HCT116 (cell line): ENCODE measurements around the gene HSD17B3. TPM values are rescaled to one million over a fixed set of nuclear protein-coding genes. Genes with fewer than 3 reads are reported as not detected.

Experiments used
- ATAC-seq: fragments of 200-7000 bp; cut with Tn5 transposase; 2 replicates; pipeline ENCODE4 v1.9.1; 2020; ENCODE audit warnings: mild to moderate bottlenecking, moderate library complexity
- BruUV-seq: library from RNA; stranded (reverse); fragments of 400-500 nt; replicated peaks from 2 replicates; lab custom pipeline; 2021; lab: Mats Ljungman, UMichigan
- CTCF ChIA-PET: fragments of 300-600 bp; sonication (Branson Sonifier 250); formaldehyde crosslinking; loops from one replicate; lab custom pipeline; 2021; ENCODE audit warnings: antibody characterized with exemption; lab: Charles Lee
- POLR2A ChIA-PET: fragments of 300-600, 350-600 bp; sonication (Branson Sonifier 250); formaldehyde crosslinking; loops from one replicate; lab custom pipeline; 2021; ENCODE audit warnings: antibody characterized with exemption; lab: Charles Lee
- RAD21 ChIA-PET, 2 experiments: fragments of 300-600 bp; sonication (Branson Sonifier 250); formaldehyde crosslinking; loops; one replicate each; lab custom pipeline; 2023; ENCODE audit warnings: low total read pairs in 2 of 2; ENCODE audit not compliant: uncharacterized antibody in 2 of 2, unreplicated experiment in 2 of 2, low non-redundant PET in 1 of 2; lab: Charles Lee
- DNase-seq: peaks from one replicate; pipeline ENCODE4 v3.0.0-alpha.2; 2010; ENCODE audit warnings: low read depth, low spot score
- H2AFZ ChIP-seq: fragments of 200-600 bp; shearing (Covaris generic), sonication (generic); 2 replicates; pipeline ENCODE4 v1.6.1; 2017; ENCODE audit warnings: low read depth, mixed run types, mixed read lengths, antibody characterized with exemption, low read length; ENCODE audit not compliant: poor library complexity, severe bottlenecking
- H3K27ac ChIP-seq: 2 replicates; pipeline ENCODE4 v1.5.1; 2012; ENCODE audit warnings: low read depth, low read length
- H3K27me3 ChIP-seq: fragments of 200-600 bp; sonication (generic); 2 replicates; pipeline ENCODE4 v1.6.1; 2016; ENCODE audit warnings: mixed run types, low read length, mixed read lengths; ENCODE audit not compliant: insufficient read depth
- H3K36me3 ChIP-seq, 2 experiments: fragments of 200-500 bp in 1 of 2; fragments of 200-600 bp in 1 of 2; sonication (Bioruptor generic) in 1 of 2; sonication (generic) in 1 of 2; 2 replicates each; pipeline versions ENCODE4 v1.5.1 to v1.6.1; 2014 to 2016; ENCODE audit warnings: low read length in 2 of 2, inconsistent platforms in 1 of 2, mixed read lengths in 1 of 2, mixed run types in 1 of 2; ENCODE audit not compliant: insufficient read depth in 2 of 2, control insufficient read depth in 1 of 2
- H3K4me1 ChIP-seq, 2 experiments: fragments of 200-600 bp in 1 of 2; sonication (generic) in 1 of 2; 2 replicates each; pipeline versions ENCODE4 v1.5.1 to v1.6.1; 2012 to 2017; ENCODE audit warnings: low read length in 2 of 2, inconsistent platforms in 1 of 2, mild to moderate bottlenecking in 1 of 2, mixed read lengths in 1 of 2, mixed run types in 1 of 2, moderate library complexity in 1 of 2; ENCODE audit not compliant: insufficient read depth in 2 of 2, control insufficient read depth in 1 of 2
- H3K4me2 ChIP-seq: fragments of 200-600 bp; sonication (generic); 2 replicates; pipeline ENCODE4 v1.6.1; 2017; ENCODE audit warnings: mixed run types, low read length, mixed read lengths
- H3K4me3 ChIP-seq, 2 experiments: fragments of 200-600 bp in 1 of 2; sonication (generic) in 1 of 2; replicated peaks in 1 of 2; 2 replicates each; pipeline ENCODE4 v1.5.1; 2011 to 2016; ENCODE audit warnings: low read length in 2 of 2, control low read depth in 1 of 2, low read depth in 1 of 2, mild to moderate bottlenecking in 1 of 2, mixed read lengths in 1 of 2, mixed run types in 1 of 2
- H3K79me2 ChIP-seq: fragments of 200-600 bp; sonication (generic); 2 replicates; pipeline ENCODE4 v1.6.1; 2017; ENCODE audit warnings: mild to moderate bottlenecking, mixed run types, low read length, moderate library complexity, mixed read lengths; ENCODE audit not compliant: insufficient read depth
- H3K9ac ChIP-seq: fragments of 200-600 bp; sonication (generic); 2 replicates; pipeline ENCODE4 v1.6.1; 2016; ENCODE audit warnings: low read length, mixed read lengths
- H3K9me2 ChIP-seq: fragments of 200-600 bp; sonication (generic), shearing (Covaris generic); 2 replicates; pipeline ENCODE4 v1.6.1; 2017; ENCODE audit warnings: mixed run types, mild to moderate bottlenecking, moderate library complexity; ENCODE audit not compliant: insufficient read depth
- H3K9me3 ChIP-seq, 2 experiments: fragments of 200-500 bp in 1 of 2; fragments of 200-600 bp in 1 of 2; sonication (Bioruptor generic) in 1 of 2; sonication (generic) in 1 of 2; 2 replicates each; pipeline ENCODE4 v1.6.1; 2014 to 2017; ENCODE audit warnings: low read length in 2 of 2, mixed read lengths in 2 of 2, inconsistent platforms in 1 of 2, low read depth in 1 of 2, mild to moderate bottlenecking in 1 of 2, mixed run types in 1 of 2, moderate library complexity in 1 of 2; ENCODE audit not compliant: control insufficient read depth in 1 of 2, insufficient read depth in 1 of 2
- H4K20me1 ChIP-seq: fragments of 200-600 bp; sonication (generic), shearing (Covaris generic); 2 replicates; pipeline ENCODE4 v1.6.1; 2017; ENCODE audit warnings: mixed run types, mild to moderate bottlenecking, moderate library complexity; ENCODE audit not compliant: insufficient read depth
- CBX3 ChIP-seq: IDR thresholded peaks from 2 replicates; pipeline ENCODE4 v1.6.1; 2012; ENCODE audit warnings: low read depth
- CEBPB ChIP-seq: IDR thresholded peaks from 2 replicates; pipeline ENCODE4 v1.6.1; 2012; ENCODE audit warnings: low read depth
- CTCF ChIP-seq, 3 experiments: fragments of 200-600 bp in 1 of 3; sonication (generic) in 1 of 3; IDR thresholded peaks in 2 of 3; conservative IDR thresholded peaks in 1 of 3; 2 replicates each; pipeline ENCODE4 v1.5.1; 2012 to 2017; ENCODE audit warnings: low read depth in 2 of 3, low read length in 2 of 3, antibody characterized with exemption in 1 of 3, borderline replicate concordance in 1 of 3, control low read depth in 1 of 3, mild to moderate bottlenecking in 1 of 3, mixed read lengths in 1 of 3, mixed run types in 1 of 3, moderate library complexity in 1 of 3; ENCODE audit not compliant: insufficient read depth in 1 of 3
- EGR1 ChIP-seq: IDR thresholded peaks from 2 replicates; pipeline ENCODE4 v1.6.1; 2012; ENCODE audit warnings: low read depth
- ELF1 ChIP-seq: IDR thresholded peaks from 2 replicates; pipeline ENCODE4 v1.6.1; 2012; ENCODE audit warnings: low read depth, borderline replicate concordance
- EZH2 ChIP-seq: fragments of 200-600 bp; sonication (generic); IDR thresholded peaks from 2 replicates; pipeline ENCODE4 v1.6.1; 2017; ENCODE audit warnings: antibody characterized with exemption, mixed run types
- EZH2phosphoT487 ChIP-seq: fragments of 200-600 bp; IDR thresholded peaks from 2 replicates; pipeline ENCODE4 v1.6.1; 2018; ENCODE audit warnings: antibody characterized with exemption, borderline replicate concordance
- FOSL1 ChIP-seq: IDR thresholded peaks from 2 replicates; pipeline ENCODE4 v1.6.1; 2012; ENCODE audit warnings: low read depth
- JUND ChIP-seq: IDR thresholded peaks from 2 replicates; pipeline ENCODE4 v1.6.1; 2012
- MAX ChIP-seq: IDR thresholded peaks from 2 replicates; pipeline ENCODE4 v1.6.1; 2012
- POLR2A ChIP-seq: IDR thresholded peaks from 2 replicates; pipeline ENCODE4 v1.7.0; 2011; ENCODE audit warnings: borderline replicate concordance; ENCODE audit not compliant: insufficient read depth, insufficient read length; ENCODE audit errors: extremely low read depth
- POLR2AphosphoS5 ChIP-seq: IDR thresholded peaks from 2 replicates; pipeline ENCODE4 v1.6.1; 2011; ENCODE audit warnings: mild to moderate bottlenecking, low read depth, low read length, moderate library complexity
- RAD21 ChIP-seq: IDR thresholded peaks from 2 replicates; pipeline ENCODE4 v1.6.1; 2012; ENCODE audit warnings: low read depth, mild to moderate bottlenecking
- REST ChIP-seq: IDR thresholded peaks from 2 replicates; pipeline ENCODE4 v1.6.1; 2012; ENCODE audit warnings: low read depth
- SIN3A ChIP-seq: IDR thresholded peaks from 2 replicates; pipeline ENCODE4 v1.6.1; 2012; ENCODE audit warnings: low read depth
- SP1 ChIP-seq: IDR thresholded peaks from 2 replicates; pipeline ENCODE4 v1.6.1; 2012; ENCODE audit warnings: low read depth
- SRF ChIP-seq: IDR thresholded peaks from 2 replicates; pipeline ENCODE4 v1.6.1; 2012; ENCODE audit warnings: low read depth
- TCF7L2 ChIP-seq: IDR thresholded peaks from 2 replicates; pipeline ENCODE4 v1.7.0; 2011; ENCODE audit warnings: borderline replicate concordance, inconsistent platforms; ENCODE audit not compliant: insufficient read depth, insufficient read length; ENCODE audit errors: extremely low read depth
- YY1 ChIP-seq: IDR thresholded peaks from 2 replicates; pipeline ENCODE4 v1.6.1; 2011; ENCODE audit warnings: low read length, low read depth, moderate library complexity, mild to moderate bottlenecking; ENCODE audit not compliant: insufficient replicate concordance; ENCODE audit errors: extremely low read depth
- ZBTB33 ChIP-seq: IDR thresholded peaks from 2 replicates; pipeline ENCODE4 v1.6.1; 2011; ENCODE audit warnings: mild to moderate bottlenecking, low read length, moderate library complexity; ENCODE audit not compliant: insufficient replicate concordance; ENCODE audit errors: extremely low read depth
- ZFX ChIP-seq: fragments of 450-650 bp; IDR thresholded peaks from 2 replicates; pipeline ENCODE4 v1.6.1; 2017
- ZNF274 ChIP-seq: fragments of 200-500 bp; sonication (Bioruptor generic); IDR thresholded peaks from 2 replicates; pipeline ENCODE4 v1.6.1; 2014; ENCODE audit warnings: mild to moderate bottlenecking, low read depth, low read length, inconsistent platforms
- intact Hi-C: fragments of 100-400 bp; cut with micrococcal nuclease; formaldehyde crosslinking; loops from 2 replicates; pipeline ENCODE4 v1.10.0; 2022
- total RNA-seq: library from RNA; stranded (reverse); gene quantifications from one replicate; pipeline ENCODE4 v1.2.1, GENCODE V29; 2021; ENCODE audit not compliant: unreplicated experiment

The HSD17B3 gene
- total RNA-seq, 1 experiment from 2014 or later: 0.37 TPM

GRCh38 chr9:96241391-96241809 lies 60.6 kb downstream of the HSD17B3 start:
- Histone ChIP-seq H2AFZ (no peak overlapping the region), H3K4me3 (no peak overlapping the region), H3K9ac (no peak overlapping the region), H3K4me2 (peak overlapping the region; percentile 39), H3K9me3 (no peaks in the 10 kb centered on the region), H3K4me1 (peaks cover 17 to 25% of the 10 kb centered on the region in 2 experiments), H3K27me3 (no peaks in the 10 kb centered on the region; the same call in 1 of the 2 replicates), H3K79me2 (no peaks in the 10 kb centered on the region), H3K27ac (no peak overlapping the region), H3K9me2 (no peaks in the 10 kb centered on the region), H3K36me3 (no peaks in the 10 kb centered on the region), H4K20me1 (no peaks in the 10 kb centered on the region)
- intact Hi-C loops: no loop called here
- CTCF ChIA-PET: no interaction called here
- peak; percentile 82 for DNase-seq
- no TSS peak for BruUV-seq
- POLR2A ChIA-PET: no interaction called here
- RAD21 ChIA-PET: no interaction called here
- peak; percentile 88 for ATAC-seq
- peak; percentile 65 for TF ChIP-seq SIN3A
- no peak for TF ChIP-seq EGR1
- TF ChIP-seq CBX3: peak; percentile 73; the same call in 1 of the 2 replicates
- TF ChIP-seq YY1: no peak
- no peak for TF ChIP-seq ZFX
- TF ChIP-seq CTCF (IDR thresholded peaks at IDR 0.05 in 2 of 3, conservative IDR thresholded peaks at IDR 0.05 in 1 of 3; ENCODE audit: borderline replicate concordance in 1 of 3, insufficient read depth in 1 of 3, low read depth in 2 of 3, low read length in 2 of 3): no peak
- TF ChIP-seq ZBTB33: no peak
- TF ChIP-seq REST: no peak
- peak; percentile 73 for TF ChIP-seq SP1
- no peak for TF ChIP-seq POLR2A
- TF ChIP-seq JUND: peak; percentile 89
- TF ChIP-seq FOSL1: peak; percentile 89
- peak; percentile 63; the same call in 1 of the 2 replicates for TF ChIP-seq CEBPB
- peak; percentile 42; the same call in 1 of the 2 replicates for TF ChIP-seq SRF
- no peak; the same call in 1 of the 2 replicates for TF ChIP-seq RAD21
- TF ChIP-seq TCF7L2: peak; percentile 87
- TF ChIP-seq ELF1: no peak; the same call in 1 of the 2 replicates
- no peak for TF ChIP-seq ZNF274
- no peak for TF ChIP-seq EZH2
- peak; percentile 76 for TF ChIP-seq MAX
- no peak for TF ChIP-seq EZH2phosphoT487
- TF ChIP-seq POLR2AphosphoS5: no peak
